Endodermal cell (in vitro differentiated cells): Measurements from ENCODE around the gene MBNL2. TPM values are rescaled to one million over a fixed set of nuclear protein-coding genes. Genes with fewer than 3 reads are reported as not detected.

Source experiments
- DNase-seq: peaks from one replicate; pipeline ENCODE4 v3.0.0-alpha.2; 2017
- H3K27ac ChIP-seq: 2 replicates; pipeline ENCODE4 v1.5.1; 2013; ENCODE audit warnings: mild to moderate bottlenecking, low read depth, low read length, moderate library complexity
- H3K27me3 ChIP-seq: 2 replicates; pipeline ENCODE4 v1.6.1; 2013; ENCODE audit warnings: mild to moderate bottlenecking, low read length, moderate library complexity; ENCODE audit not compliant: insufficient read depth, control insufficient read depth, poor library complexity, severe bottlenecking
- H3K36me3 ChIP-seq: 2 replicates; pipeline ENCODE4 v1.7.0; 2013; ENCODE audit warnings: mild to moderate bottlenecking, low read length, moderate library complexity; ENCODE audit not compliant: control insufficient read depth, insufficient read depth
- H3K4me1 ChIP-seq: one replicate; pipeline ENCODE4 v1.7.0; 2013; ENCODE audit warnings: low read length; ENCODE audit not compliant: control insufficient read depth, insufficient read depth
- H3K4me3 ChIP-seq: 2 replicates; pipeline ENCODE4 v1.5.1; 2013; ENCODE audit warnings: mild to moderate bottlenecking, low read length, moderate library complexity
- H3K9ac ChIP-seq: 2 replicates; pipeline ENCODE4 v1.6.1; 2013; ENCODE audit warnings: mild to moderate bottlenecking, low read length, moderate library complexity; ENCODE audit not compliant: poor library complexity, severe bottlenecking; ENCODE audit errors: extremely low read depth
- H3K9me3 ChIP-seq: 2 replicates; pipeline ENCODE4 v1.6.1; 2013; ENCODE audit warnings: mild to moderate bottlenecking, low read length, moderate library complexity; ENCODE audit not compliant: control insufficient read depth
- H3K27ac Mint-ChIP-seq: 2 replicates; pipeline ENCODE4 v1.8.0; 2020; ENCODE audit warnings: mixed read lengths
- H3K27me3 Mint-ChIP-seq: 2 replicates; pipeline ENCODE4 v1.8.0; 2021; ENCODE audit warnings: mild to moderate bottlenecking, mixed read lengths; ENCODE audit not compliant: insufficient read depth
- H3K36me3 Mint-ChIP-seq: 2 replicates; pipeline ENCODE4 v1.8.0; 2020; ENCODE audit warnings: low read depth, mixed read lengths
- H3K4me1 Mint-ChIP-seq: 2 replicates; pipeline ENCODE4 v1.8.0; 2020; ENCODE audit warnings: mixed read lengths
- H3K4me3 Mint-ChIP-seq: 2 replicates; pipeline ENCODE4 v1.8.0; 2020; ENCODE audit warnings: mild to moderate bottlenecking, moderate library complexity, mixed read lengths
- H3K9me3 Mint-ChIP-seq: 2 replicates; pipeline ENCODE4 v1.8.0; 2020; ENCODE audit warnings: mild to moderate bottlenecking, mixed read lengths
- WGBS, 2 experiments: methylation state at CpG; one replicate each; pipeline versions ENCODE4 v1.1.5 to v1.1.7; 2013; ENCODE audit warnings: missing lambda C conversion rate in 2 of 2, mixed read lengths in 1 of 2; ENCODE audit not compliant: insufficient coverage in 1 of 2, insufficient read length in 1 of 2; 5-methylcytosine and 5-hydroxymethylcytosine counted together
- total RNA-seq, 2 donors: library from RNA; stranded (reverse); fragmentation: NEBNext Ultra II Directional in 1 of 2; extraction: Animal tissue kit (Norgen Biotek cat#: 25700) in 1 of 2; gene quantifications; 2 replicates in 1 of 2; 3 replicates in 1 of 2; pipeline ENCODE4 v1.2.1, GENCODE V29; 2021
- TF ChIP-seq, protein P1 (sequence below): fragments of 200-600 bp; sonication (generic); conservative IDR thresholded peaks from 2 replicates; pipeline ENCODE4 v1.5.0; 2021; ENCODE audit warnings: antibody characterized with exemption, mild to moderate bottlenecking

The MBNL2 gene
- total RNA-seq, 2 donors from 2014 or later, result 1.7 to 3.3 TPM

DNA sequence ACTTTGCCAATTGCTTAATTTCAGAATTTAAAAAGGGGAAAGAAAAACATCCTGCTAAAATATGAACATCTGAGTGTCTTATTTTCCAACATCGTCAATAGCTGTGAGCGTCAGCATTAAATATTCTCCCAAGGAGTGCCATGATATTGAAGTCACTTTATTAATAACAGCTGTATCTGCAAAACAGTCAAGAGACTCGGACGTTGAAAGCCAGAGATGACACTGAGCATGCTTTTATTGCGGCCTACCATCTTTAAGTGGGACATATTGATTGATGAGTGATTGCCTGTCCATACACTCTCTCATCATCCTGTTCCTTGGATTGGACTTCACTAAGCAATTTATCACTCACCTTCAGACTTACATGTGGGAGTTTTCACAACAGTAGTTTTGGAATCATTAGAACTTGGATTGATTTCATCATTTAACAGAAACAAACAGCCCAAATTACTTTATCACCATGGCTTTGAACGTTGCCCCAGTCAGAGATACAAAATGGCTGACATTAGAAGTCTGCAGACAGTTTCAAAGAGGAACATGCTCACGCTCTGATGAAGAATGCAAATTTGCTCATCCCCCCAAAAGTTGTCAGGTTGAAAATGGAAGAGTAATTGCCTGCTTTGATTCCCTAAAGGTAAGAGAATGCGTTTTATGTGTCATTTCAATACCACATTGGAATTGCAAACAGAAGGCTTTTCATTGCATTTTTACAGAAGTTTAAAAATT, 53.8 kb downstream of the MBNL2 start:
- Mint-ChIP-seq H3K27me3 (no peaks in the 10 kb centered on the region), H3K27ac (no peak overlapping the region), H3K4me3 (no peak overlapping the region), H3K9me3 (no peaks in the 10 kb centered on the region), H3K4me1 (peaks cover 12% of the 10 kb centered on the region), H3K36me3 (no peaks in the 10 kb centered on the region)
- Histone ChIP-seq H3K27ac (no peak overlapping the region), H3K9ac (no peak overlapping the region), H3K4me1 (no peaks in the 10 kb centered on the region), H3K4me3 (no peak overlapping the region), H3K27me3 (no peaks in the 10 kb centered on the region), H3K9me3 (no peaks in the 10 kb centered on the region), H3K36me3 (no peaks in the 10 kb centered on the region)
- TF ChIP-seq, protein P1, sequence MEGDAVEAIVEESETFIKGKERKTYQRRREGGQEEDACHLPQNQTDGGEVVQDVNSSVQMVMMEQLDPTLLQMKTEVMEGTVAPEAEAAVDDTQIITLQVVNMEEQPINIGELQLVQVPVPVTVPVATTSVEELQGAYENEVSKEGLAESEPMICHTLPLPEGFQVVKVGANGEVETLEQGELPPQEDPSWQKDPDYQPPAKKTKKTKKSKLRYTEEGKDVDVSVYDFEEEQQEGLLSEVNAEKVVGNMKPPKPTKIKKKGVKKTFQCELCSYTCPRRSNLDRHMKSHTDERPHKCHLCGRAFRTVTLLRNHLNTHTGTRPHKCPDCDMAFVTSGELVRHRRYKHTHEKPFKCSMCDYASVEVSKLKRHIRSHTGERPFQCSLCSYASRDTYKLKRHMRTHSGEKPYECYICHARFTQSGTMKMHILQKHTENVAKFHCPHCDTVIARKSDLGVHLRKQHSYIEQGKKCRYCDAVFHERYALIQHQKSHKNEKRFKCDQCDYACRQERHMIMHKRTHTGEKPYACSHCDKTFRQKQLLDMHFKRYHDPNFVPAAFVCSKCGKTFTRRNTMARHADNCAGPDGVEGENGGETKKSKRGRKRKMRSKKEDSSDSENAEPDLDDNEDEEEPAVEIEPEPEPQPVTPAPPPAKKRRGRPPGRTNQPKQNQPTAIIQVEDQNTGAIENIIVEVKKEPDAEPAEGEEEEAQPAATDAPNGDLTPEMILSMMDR, result no peak
- 92 to 96% methylated on average over 5 to 8 of the region's 8 CpGs for WGBS, 2 experiments
- DNase-seq, result no peak

DNA sequence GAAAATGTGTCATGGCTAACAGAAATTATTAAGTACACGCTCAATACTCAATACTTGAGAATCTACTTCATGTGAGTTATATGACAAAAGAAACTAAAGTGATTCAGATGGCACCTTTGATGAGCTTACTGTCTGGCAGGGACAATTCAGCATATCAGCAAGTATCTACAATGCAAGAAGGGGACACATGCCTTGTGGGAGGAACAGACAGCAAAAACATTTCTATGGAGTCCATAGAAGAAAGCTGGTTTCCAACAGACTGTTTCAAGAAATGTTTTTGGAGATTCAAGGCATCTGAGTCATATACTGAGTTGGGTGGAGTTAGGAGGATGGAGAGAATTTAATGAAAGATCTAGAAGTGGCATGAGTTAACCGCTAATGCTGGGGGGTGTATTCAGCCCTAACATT, 54.7 kb downstream of the MBNL2 start:
- Histone ChIP-seq H3K4me1 (no peaks in the 10 kb centered on the region), H3K27me3 (no peaks in the 10 kb centered on the region), H3K4me3 (no peak overlapping the region), H3K27ac (no peak overlapping the region), H3K36me3 (no peaks in the 10 kb centered on the region), H3K9ac (no peak overlapping the region), H3K9me3 (no peaks in the 10 kb centered on the region)
- H3K36me3 Mint-ChIP-seq, result no peaks in the 10 kb centered on the region
- TF ChIP-seq, protein P1, result no peak
- H3K4me1 Mint-ChIP-seq, result peaks cover 11% of the 10 kb centered on the region
- H3K27me3 Mint-ChIP-seq, result no peaks in the 10 kb centered on the region
- no peak for DNase-seq
- 80 to 94% methylated on average over 1 to 2 of the region's 2 CpGs for WGBS, 2 experiments
- no peaks in the 10 kb centered on the region for H3K9me3 Mint-ChIP-seq
- no peak overlapping the region for H3K4me3 Mint-ChIP-seq
- no peak overlapping the region for H3K27ac Mint-ChIP-seq

DNA sequence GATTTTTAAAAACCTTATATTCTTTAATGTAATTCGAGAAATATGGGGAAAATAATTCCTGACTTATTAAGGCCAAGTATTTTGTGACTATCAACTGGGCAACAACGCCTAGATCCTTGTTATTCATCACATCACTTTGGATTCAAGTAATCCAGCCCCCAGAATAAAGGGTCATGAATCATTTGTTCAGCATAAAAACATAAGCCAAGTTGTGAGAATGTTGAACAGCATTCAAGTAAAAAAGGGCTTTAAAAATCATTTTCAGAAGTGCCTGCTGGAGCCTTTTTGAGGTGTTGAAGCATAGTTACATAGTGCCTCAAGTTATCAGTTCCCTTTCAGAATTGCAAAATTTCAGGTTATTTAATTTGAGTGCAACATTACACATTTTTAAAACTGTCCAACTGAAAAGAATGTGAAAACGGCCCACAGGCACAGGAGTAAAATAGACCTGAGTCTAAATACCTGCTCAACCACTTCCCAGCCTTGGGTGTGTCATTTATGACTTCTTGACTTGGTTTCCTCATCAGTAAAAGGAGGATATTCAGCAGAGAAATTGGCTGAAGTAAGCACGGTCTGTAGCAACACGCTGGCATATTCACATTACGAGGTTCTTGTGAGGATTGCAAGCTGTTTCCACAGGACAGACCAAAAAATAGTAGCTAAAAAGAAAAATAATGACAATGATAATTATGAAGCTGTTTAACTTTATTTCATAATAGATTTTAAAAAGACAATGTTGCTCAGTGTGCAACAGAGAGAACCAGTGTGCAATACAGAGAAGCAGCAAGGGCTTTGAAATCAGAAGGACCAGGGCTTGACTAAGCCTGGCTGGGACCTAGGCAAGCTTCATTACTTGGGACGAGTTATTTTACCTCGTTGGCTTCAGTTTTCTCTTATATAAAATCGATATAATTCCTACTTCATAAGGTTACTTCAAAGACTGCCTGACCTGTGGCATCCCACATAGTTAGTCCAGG, 56.6 kb downstream of the MBNL2 start:
- no peak overlapping the region for H3K4me3 Mint-ChIP-seq
- Histone ChIP-seq H3K4me1 (no peaks in the 10 kb centered on the region), H3K27ac (no peak overlapping the region), H3K27me3 (no peaks in the 10 kb centered on the region), H3K36me3 (no peaks in the 10 kb centered on the region), H3K9me3 (no peaks in the 10 kb centered on the region), H3K4me3 (no peak overlapping the region), H3K9ac (no peak overlapping the region)
- TF ChIP-seq, protein P1, result no peak
- no peak for DNase-seq
- no peak overlapping the region for H3K27ac Mint-ChIP-seq
- WGBS, 2 experiments, result 80 to 82% methylated on average over 5 to 9 of the region's 9 CpGs
- no peaks in the 10 kb centered on the region for H3K9me3 Mint-ChIP-seq
- no peaks in the 10 kb centered on the region for H3K36me3 Mint-ChIP-seq
- no peaks in the 10 kb centered on the region for H3K4me1 Mint-ChIP-seq
- H3K27me3 Mint-ChIP-seq, result peaks cover 7% of the 10 kb centered on the region
